Stomach (tissue), 4 donors: ENCODE results near the gene CCDC12.

Source experiments
- POLR2A ChIP-seq, 4 donors: fragments of 450-650 bp; IDR thresholded peaks; one replicate each; pipeline ENCODE4 v1.6.1; 2016; ENCODE audit warnings: antibody characterized with exemption in 4 of 4, control low read depth in 2 of 4, mild to moderate bottlenecking in 1 of 4, moderate library complexity in 1 of 4
- POLR2AphosphoS5 ChIP-seq, 3 donors: sonication (generic); formaldehyde crosslinking; IDR thresholded peaks; one replicate each; pipeline ENCODE4 v1.6.1; 2016; ENCODE audit warnings: antibody characterized with exemption in 3 of 3
- TF ChIP-seq, protein P1 (sequence below), 7 experiments: fragments of 450-650 bp in 4 of 7; fragments of 200-600 bp in 3 of 7; sonication (generic) in 3 of 7; IDR thresholded peaks; one replicate each; pipeline ENCODE4 v1.5.1; 2016 to 2019; ENCODE audit warnings: antibody characterized with exemption in 7 of 7, control low read depth in 2 of 7, mild to moderate bottlenecking in 1 of 7

DNA sequence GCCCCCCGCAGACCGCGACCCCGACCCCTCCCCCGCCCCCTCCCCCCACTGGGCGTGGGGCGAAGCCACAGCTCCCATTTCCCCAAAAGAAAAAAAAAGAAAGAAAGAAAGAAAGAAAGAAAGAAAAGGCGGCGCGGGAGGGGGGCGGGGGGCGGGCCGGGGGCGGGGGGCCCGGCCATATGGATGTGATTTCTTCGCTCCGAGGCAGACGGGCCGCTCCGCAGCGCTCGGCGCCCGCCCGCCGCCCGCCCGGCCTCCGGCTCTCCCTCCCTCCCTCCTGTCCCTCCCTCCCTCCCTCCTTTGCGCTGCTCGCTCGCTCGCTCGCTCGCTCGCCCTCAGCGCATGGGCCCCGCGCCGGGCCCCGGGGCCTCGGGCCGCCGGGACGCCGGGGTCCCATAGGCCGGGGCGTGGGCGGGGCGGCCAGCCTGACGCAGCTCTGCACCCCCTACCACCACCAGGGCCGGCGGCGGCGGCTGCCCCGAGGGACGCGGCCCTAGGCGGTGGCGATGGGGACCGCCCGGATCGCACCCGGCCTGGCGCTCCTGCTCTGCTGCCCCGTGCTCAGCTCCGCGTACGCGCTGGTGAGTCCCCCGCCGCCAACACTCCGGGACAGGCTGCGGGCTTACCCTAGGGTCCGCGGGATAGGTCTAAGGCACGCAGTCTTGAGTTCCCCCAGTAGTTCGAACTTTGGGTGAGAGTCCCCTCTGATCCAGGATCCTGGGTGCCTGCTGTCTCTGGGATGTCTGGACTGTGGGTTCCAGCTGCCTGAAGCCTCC is 93.3 kb downstream of the CCDC12 start:
- TF ChIP-seq POLR2A (IDR thresholded peaks at IDR 0.05) (no peak), POLR2AphosphoS5 (IDR thresholded peaks at IDR 0.05) (no peak)
- TF ChIP-seq, protein P1, sequence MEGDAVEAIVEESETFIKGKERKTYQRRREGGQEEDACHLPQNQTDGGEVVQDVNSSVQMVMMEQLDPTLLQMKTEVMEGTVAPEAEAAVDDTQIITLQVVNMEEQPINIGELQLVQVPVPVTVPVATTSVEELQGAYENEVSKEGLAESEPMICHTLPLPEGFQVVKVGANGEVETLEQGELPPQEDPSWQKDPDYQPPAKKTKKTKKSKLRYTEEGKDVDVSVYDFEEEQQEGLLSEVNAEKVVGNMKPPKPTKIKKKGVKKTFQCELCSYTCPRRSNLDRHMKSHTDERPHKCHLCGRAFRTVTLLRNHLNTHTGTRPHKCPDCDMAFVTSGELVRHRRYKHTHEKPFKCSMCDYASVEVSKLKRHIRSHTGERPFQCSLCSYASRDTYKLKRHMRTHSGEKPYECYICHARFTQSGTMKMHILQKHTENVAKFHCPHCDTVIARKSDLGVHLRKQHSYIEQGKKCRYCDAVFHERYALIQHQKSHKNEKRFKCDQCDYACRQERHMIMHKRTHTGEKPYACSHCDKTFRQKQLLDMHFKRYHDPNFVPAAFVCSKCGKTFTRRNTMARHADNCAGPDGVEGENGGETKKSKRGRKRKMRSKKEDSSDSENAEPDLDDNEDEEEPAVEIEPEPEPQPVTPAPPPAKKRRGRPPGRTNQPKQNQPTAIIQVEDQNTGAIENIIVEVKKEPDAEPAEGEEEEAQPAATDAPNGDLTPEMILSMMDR (IDR thresholded peaks at IDR 0.05): no peak
